NCI-H2081 treated with DMSO at 0.1 percent for 48 hours (cell line): Measurements from ENCODE around the gene MS4A6E.
"Not testable (repeated sequence)": the region's sequence is repeated elsewhere in the genome, so short reads cannot be mapped to it uniquely, and the experiment has no call there.

ENCODE experiments used
- DNase-seq: peaks from one replicate; lab custom pipeline; 2025; lab: John Stamatoyannopoulos, UW

The MS4A6E gene

GRCh38 chr11:60326955-60327354 is at the start of gene MS4A6E:
MS4A6E (plus strand) TSS chr11:60327255; CDS start chr11:60334896, 7,641 bp downstream.
- DNase-seq, result no peak

DNA sequence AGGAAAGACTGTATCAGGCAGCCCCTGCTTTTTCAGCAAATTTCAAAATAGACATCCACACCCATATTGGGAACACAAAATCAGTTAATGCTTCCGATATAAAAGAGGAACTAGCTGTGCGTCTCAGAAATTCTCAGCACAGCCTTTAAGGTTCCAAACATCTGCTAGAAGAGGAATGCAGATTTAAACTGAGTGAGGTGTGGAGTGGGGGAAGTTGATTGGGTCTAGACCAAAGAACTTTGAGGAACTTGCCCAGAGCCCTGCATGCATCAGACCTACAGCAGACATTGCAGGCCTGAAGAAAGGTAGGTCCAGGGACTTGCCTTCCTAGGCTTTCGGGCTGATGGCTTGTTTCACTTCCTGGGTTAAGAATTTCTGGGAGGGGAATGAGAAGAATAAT is 46.6 kb upstream of the MS4A6E start, which contains the start of gene MS4A4A:
Gene MS4A4A (plus strand): TSS at position 255 of the 400 bp plus-strand sequence. CDS start 10 bp downstream, at position 265.
- DNase-seq, result no peak

GRCh38 chr11:60281485-60281884 is 45.6 kb upstream of the MS4A6E start:
- DNase-seq, result no peak

GRCh38 chr11:60282286-60282685 is 44.8 kb upstream of the MS4A6E start:
- no peak for DNase-seq

DNA sequence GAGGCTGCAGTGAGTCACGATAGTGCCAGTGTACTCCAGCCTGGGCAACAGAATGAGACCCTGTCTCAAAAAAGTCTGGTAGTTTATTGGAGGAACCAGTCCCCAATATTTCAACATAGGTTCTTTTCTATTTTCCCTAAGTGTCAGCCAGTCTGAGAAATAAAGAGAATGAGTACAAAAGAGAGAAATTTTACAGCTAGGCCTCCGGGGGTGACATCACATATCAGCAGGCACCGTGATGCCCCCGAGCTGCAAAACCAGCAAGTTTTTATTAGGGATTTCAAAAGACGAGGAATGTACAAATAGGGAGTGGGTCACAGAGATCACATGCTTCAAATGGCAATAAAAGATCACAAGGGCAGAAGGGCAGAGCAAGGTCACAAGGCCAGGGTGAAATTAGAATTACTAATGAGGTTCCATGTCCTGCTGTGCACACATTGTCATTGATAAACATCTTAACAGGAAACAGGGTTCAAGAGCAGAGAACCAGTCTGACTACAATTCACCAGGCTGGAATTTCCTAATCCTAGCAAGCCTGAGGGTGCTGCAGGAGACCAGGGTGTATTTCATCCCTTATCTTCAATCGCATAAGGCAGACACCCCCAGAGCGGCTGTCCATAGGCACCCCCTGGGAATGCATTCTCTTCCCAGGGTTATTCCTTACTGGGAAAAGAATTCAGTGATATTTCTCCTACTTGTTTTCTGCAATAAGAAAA is 41.5 kb upstream of the MS4A6E start:
- not testable (repeated sequence) for DNase-seq

DNA sequence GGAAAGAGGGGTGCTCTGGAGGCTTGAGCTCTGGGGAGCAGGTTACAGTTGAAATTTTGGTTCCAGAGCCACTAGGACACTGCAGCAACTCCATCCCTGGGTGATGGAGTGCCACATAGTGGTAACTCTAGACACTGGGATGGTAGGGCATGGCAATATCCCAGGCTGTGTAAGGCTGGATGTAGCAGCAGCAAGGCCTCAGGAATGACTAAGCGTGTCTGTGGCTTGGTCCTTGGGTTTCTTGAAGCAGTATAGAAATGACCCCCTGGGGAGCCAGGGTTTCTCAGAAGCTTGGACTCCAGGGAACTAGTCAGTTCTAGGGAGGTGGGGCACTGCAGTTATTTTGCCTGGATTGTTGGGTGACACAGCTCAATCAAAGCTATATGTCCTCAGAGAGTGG is 38.5 kb upstream of the MS4A6E start:
- DNase-seq, result no peak

- no peak for DNase-seq
Measured at GRCh38 chr11:60292145-60292544, 34.9 kb upstream of the MS4A6E start.

- DNase-seq, result no peak
Measured at GRCh38 chr11:60301178-60301577, 25.9 kb upstream of the MS4A6E start.

GRCh38 chr11:60301884-60302283 is 25.2 kb upstream of the MS4A6E start:
- not testable (repeated sequence) for DNase-seq

DNA sequence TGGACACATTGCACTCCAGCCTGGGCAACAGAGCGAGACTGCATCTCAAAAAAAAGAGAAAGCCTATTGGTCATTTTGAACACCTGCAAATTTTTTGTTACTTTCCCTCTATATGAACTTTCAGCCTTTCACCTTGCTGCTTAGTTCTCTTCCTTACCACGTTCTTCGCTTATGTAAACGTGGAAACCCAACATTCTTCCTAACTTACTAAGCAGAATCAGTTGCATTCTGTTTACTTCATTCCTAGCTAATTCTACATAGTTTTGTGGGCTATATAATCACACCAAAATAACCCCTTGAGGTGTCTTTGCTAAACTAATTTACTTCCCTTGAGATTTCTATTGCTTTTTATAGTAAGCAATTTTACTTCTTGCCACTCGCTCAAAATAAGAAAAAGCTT is 23.4 kb upstream of the MS4A6E start:
- no peak for DNase-seq

DNA sequence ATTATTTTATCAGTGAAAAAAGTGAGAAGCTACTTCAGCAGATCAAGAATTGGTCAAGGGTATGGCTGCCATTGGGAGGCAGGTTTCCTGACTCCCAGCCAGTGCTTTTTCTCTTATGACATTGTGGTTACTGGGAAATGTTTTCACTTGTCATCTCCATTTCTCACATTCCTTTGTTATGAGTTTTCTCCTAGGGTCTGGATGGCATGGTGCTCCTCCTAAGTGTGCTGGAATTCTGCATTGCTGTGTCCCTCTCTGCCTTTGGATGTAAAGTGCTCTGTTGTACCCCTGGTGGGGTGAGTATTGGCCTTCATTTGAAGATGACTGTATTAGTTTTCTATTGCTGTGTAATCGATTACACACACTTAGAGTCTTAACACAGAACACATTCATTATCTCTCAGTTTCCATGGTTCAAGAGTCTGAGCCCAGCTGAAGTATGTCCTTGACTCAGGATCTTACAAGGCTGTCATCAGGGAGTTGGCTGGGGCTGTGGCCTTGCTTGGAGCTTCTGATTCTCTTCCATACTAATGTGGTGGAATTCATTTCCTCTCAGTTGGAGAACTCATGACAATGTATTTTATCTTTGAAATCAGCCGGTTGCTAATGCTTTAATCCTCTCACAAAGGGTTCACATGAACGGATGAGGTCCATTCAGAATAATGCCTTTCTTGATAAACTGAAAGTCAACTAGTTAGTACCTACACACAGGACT is 21.0 kb upstream of the MS4A6E start:
- no peak for DNase-seq

GRCh38 chr11:60307507-60308195 is 19.4 kb upstream of the MS4A6E start:
- no peak for DNase-seq

GRCh38 chr11:60310407-60310998 is 16.6 kb upstream of the MS4A6E start:
- no peak for DNase-seq

- no peak for DNase-seq
Measured at GRCh38 chr11:60314635-60315321, 12.3 kb upstream of the MS4A6E start.

- DNase-seq, result no peak
Measured at GRCh38 chr11:60315871-60316270, 11.2 kb upstream of the MS4A6E start.

GRCh38 chr11:60316317-60316716 is 10.7 kb upstream of the MS4A6E start:
- DNase-seq, result no peak

DNA sequence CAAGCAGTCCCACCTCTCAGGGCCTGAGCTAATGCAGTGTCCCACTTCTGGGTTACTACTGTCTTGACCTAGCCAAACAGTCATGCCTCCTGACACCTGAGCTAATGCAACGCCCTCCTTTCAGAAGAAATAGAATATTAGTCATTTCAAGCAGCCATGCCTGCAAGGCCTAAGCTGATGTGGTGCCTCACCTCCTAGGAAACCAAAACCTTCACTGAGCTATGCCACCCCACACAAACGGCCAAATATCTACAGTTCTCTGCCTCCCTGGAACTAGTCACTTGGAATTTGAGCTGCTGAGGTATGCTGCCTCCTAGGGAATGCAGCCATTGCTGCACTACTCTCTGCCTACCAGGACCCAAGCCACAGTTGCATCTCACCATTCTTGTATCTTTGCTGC is 8.3 kb upstream of the MS4A6E start:
- DNase-seq, result no peak

- no peak for DNase-seq
Measured at GRCh38 chr11:60321051-60321450, 6.0 kb upstream of the MS4A6E start.

DNA sequence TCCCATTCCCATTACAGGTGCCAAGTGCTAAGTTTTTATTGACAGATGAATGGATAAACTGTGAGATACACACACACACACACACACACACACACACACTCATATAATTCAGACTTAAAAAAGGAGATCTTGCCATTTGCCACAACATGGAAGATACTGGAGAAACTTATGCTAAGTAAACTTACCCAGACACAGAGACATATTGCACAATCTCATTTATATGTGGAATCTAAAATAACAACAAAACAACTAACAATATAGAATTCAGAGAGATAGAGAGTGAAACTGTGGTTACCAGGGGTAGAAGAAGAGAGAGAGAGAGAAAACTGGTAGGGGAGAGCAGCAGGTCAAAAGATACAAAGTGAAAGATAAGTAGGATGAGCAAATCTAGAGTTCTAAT is 1.4 kb downstream of the MS4A6E start:
- DNase-seq, result no peak

- DNase-seq, result no peak
Measured at GRCh38 chr11:60332846-60333245, 5.8 kb downstream of the MS4A6E start.

DNA sequence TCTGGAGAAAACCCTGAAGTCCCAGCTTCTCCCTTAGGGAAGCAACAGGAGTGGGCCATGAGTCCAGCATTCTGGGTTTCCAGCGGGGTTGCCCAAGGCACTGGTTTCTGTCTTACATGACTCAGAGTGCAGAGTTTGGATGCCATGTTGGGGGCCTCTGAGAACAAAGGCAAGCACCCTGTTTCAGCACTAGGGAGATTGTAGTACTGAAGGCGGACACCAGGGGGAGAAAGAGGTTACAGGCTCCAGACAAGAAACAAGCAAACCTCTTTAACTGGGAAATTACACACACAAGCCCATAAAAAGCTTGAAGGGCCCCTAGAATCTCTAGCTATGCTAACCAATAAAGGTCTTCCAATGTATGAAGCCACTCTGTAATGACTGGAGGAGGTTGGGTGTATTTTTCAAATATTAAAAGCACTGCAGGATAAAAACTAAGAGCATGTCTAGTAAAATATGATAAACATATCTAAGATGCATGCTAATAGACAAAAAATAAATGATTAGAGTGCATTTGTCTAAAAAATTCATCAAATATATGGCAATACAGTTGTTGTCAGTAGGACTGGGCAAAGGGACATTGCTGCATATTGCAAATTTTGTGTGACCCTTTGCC is 7.1 kb downstream of the MS4A6E start:
- DNase-seq, result no peak
